Measurements from ENCODE around the gene RALGPS1.

The RALGPS1 gene

DNA sequence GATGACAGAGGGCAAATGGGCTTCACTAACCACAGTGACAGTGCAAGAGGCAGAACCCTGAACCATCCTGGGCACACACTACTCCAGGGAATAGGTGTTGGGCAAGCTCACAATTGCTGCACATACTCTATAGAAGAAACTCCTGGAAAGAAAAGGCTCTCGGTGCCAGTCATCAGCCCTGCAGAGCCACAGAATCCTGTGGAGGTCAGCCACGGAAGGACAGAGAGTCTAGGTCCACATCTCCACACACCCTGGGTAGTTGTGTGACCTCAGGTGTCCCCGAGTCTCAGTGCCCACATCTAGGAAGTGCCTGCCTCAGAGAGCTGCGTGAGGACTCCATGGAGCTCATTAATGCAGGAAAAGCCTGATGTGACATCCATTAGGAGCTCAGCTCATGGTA is 223.9 kb downstream of the RALGPS1 start:
- Histone ChIP-seq H3K27ac (ENCODE audit: low read length) (no peak overlapping the region), H3K36me3 (replicated peaks; ENCODE audit: low read depth, low read length) (no peaks in the 10 kb centered on the region), H3K4me1 (ENCODE audit: low read length) (no peaks in the 10 kb centered on the region), H3K79me2 (ENCODE audit: low read length) (no peaks in the 10 kb centered on the region), H3K4me3 (ENCODE audit: low read length) (no peak overlapping the region), H3K4me2 (ENCODE audit: low read length) (no peak overlapping the region), H3K27me3 (ENCODE audit: low read depth, low read length) (no peaks in the 10 kb centered on the region), H2AFZ (ENCODE audit: low read depth, low read length) (no peak overlapping the region), H3K9me3 (ENCODE audit: insufficient read depth, low read length) (no peaks in the 10 kb centered on the region), H3K9ac (ENCODE audit: low read length) (no peak overlapping the region), H4K20me1 (ENCODE audit: insufficient read depth, low read length) (no peaks in the 10 kb centered on the region)
- no peak for TF ChIP-seq EZH2phosphoT487 (IDR thresholded peaks at IDR 0.05; ENCODE audit: low read depth)
- TF ChIP-seq, protein P1, sequence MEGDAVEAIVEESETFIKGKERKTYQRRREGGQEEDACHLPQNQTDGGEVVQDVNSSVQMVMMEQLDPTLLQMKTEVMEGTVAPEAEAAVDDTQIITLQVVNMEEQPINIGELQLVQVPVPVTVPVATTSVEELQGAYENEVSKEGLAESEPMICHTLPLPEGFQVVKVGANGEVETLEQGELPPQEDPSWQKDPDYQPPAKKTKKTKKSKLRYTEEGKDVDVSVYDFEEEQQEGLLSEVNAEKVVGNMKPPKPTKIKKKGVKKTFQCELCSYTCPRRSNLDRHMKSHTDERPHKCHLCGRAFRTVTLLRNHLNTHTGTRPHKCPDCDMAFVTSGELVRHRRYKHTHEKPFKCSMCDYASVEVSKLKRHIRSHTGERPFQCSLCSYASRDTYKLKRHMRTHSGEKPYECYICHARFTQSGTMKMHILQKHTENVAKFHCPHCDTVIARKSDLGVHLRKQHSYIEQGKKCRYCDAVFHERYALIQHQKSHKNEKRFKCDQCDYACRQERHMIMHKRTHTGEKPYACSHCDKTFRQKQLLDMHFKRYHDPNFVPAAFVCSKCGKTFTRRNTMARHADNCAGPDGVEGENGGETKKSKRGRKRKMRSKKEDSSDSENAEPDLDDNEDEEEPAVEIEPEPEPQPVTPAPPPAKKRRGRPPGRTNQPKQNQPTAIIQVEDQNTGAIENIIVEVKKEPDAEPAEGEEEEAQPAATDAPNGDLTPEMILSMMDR (IDR thresholded peaks at IDR 0.05; ENCODE audit: low read depth, low read length), result no peak

DNA sequence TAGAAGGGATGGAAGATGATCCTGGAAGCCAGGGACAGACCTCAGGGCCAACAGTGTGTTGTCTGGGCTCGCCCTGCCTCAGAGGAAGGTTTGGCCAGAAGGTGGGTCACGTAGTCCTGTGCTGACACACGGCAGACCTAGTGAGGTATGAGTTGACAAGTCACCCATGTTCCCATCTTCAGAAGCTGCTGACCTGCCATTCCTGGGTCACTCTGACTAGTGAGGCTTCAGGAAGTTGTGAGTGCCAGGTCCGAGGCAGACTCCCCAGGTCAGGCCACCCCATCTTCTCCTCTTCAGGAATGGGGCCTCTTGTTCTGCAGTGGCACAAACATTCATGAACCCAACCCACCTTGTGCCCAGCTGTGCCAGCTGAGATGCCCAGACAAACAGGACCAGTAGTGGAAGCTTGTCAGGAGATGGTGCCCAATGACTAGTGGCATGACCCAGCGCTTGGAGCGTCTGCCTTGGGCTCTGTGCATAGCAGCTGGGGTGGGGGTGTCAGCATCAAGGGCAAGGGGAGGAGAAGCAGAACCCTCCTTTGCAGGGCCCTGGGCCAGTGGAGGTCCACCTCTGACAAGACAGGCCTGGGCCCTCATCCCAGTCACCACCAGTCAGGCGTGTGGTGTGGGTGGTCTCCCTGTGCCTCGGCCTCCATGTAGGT is 224.6 kb downstream of the RALGPS1 start:
- H3K9ac ChIP-seq (ENCODE audit: low read length), result no peak overlapping the region
- TF ChIP-seq, protein P1 (IDR thresholded peaks at IDR 0.05; ENCODE audit: low read depth, low read length), result no peak
- TF ChIP-seq EZH2phosphoT487 (IDR thresholded peaks at IDR 0.05; ENCODE audit: low read depth), result no peak
- H3K4me2 ChIP-seq (ENCODE audit: low read length), result no peak overlapping the region
- no peak overlapping the region for H3K4me3 ChIP-seq (ENCODE audit: low read length)
- H3K27me3 ChIP-seq (ENCODE audit: low read depth, low read length), result no peaks in the 10 kb centered on the region
- no peak overlapping the region for H3K27ac ChIP-seq (ENCODE audit: low read length)
- no peaks in the 10 kb centered on the region for H3K79me2 ChIP-seq (ENCODE audit: low read length)
- no peak overlapping the region for H2AFZ ChIP-seq (ENCODE audit: low read depth, low read length)
- no peaks in the 10 kb centered on the region for H4K20me1 ChIP-seq (ENCODE audit: insufficient read depth, low read length)
- no peaks in the 10 kb centered on the region for H3K4me1 ChIP-seq (ENCODE audit: low read length)
- no peaks in the 10 kb centered on the region for H3K9me3 ChIP-seq (ENCODE audit: insufficient read depth, low read length)
- no peaks in the 10 kb centered on the region for H3K36me3 ChIP-seq (replicated peaks; ENCODE audit: low read depth, low read length)

DNA sequence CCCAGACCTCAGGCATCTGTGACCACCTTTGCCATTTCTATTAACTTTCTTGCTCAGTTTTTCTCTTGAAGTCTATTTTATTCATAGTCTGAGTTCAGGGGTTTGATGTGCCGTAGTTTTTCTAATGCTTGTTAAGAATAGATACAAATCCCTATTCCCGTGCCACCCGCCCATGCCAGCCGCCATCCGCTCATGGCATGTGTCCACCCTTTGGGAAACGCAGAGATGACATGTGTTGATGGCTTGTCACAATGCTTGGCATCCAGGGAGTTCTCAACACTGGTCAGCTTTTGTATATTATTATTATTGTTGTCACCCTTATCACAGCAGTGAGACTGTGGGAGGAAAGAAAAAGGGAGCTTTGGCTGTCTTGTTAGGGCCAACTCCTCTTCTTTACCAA is 225.2 kb downstream of the RALGPS1 start:
- H3K9me3 ChIP-seq (ENCODE audit: insufficient read depth, low read length), result no peaks in the 10 kb centered on the region
- no peak overlapping the region for H3K9ac ChIP-seq (ENCODE audit: low read length)
- no peaks in the 10 kb centered on the region for H4K20me1 ChIP-seq (ENCODE audit: insufficient read depth, low read length)
- no peak overlapping the region for H3K4me3 ChIP-seq (ENCODE audit: low read length)
- no peaks in the 10 kb centered on the region for H3K4me1 ChIP-seq (ENCODE audit: low read length)
- no peaks in the 10 kb centered on the region for H3K36me3 ChIP-seq (replicated peaks; ENCODE audit: low read depth, low read length)
- no peak overlapping the region for H3K27ac ChIP-seq (ENCODE audit: low read length)
- no peaks in the 10 kb centered on the region for H3K27me3 ChIP-seq (ENCODE audit: low read depth, low read length)
- TF ChIP-seq, protein P1 (IDR thresholded peaks at IDR 0.05; ENCODE audit: low read depth, low read length), result no peak
- TF ChIP-seq EZH2phosphoT487 (IDR thresholded peaks at IDR 0.05; ENCODE audit: low read depth), result no peak
- no peaks in the 10 kb centered on the region for H3K79me2 ChIP-seq (ENCODE audit: low read length)
- H2AFZ ChIP-seq (ENCODE audit: low read depth, low read length), result no peak overlapping the region
- H3K4me2 ChIP-seq (ENCODE audit: low read length), result no peak overlapping the region

DNA sequence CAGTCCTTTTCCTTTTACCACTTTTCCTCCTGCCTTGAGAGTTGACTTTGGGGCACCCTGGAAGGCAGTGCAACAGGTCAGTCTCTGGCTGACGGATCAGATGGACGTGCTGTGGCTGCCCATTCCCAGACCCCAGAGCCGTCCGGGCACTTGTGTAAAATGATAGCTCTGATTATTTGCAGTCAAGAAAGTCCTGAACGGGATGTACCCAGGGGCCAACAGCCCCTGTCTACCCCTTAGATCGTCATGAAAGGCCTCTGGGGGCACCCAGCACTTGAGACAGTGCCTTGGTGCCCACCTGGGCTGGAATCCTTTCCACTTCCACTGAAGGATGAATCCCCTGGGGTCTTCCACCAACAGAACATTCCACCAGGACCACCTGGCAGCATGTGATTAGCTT is 225.6 kb downstream of the RALGPS1 start:
- H3K4me3 ChIP-seq (ENCODE audit: low read length), result no peak overlapping the region
- H3K36me3 ChIP-seq (replicated peaks; ENCODE audit: low read depth, low read length), result no peaks in the 10 kb centered on the region
- H3K4me1 ChIP-seq (ENCODE audit: low read length), result no peaks in the 10 kb centered on the region
- no peak for TF ChIP-seq EZH2phosphoT487 (IDR thresholded peaks at IDR 0.05; ENCODE audit: low read depth)
- TF ChIP-seq, protein P1 (IDR thresholded peaks at IDR 0.05; ENCODE audit: low read depth, low read length), result no peak
- H3K79me2 ChIP-seq (ENCODE audit: low read length), result no peaks in the 10 kb centered on the region
- H3K4me2 ChIP-seq (ENCODE audit: low read length), result no peak overlapping the region
- no peaks in the 10 kb centered on the region for H4K20me1 ChIP-seq (ENCODE audit: insufficient read depth, low read length)
- H3K27me3 ChIP-seq (ENCODE audit: low read depth, low read length), result no peaks in the 10 kb centered on the region
- no peak overlapping the region for H3K27ac ChIP-seq (ENCODE audit: low read length)
- H3K9me3 ChIP-seq (ENCODE audit: insufficient read depth, low read length), result no peaks in the 10 kb centered on the region
- H2AFZ ChIP-seq (ENCODE audit: low read depth, low read length), result no peak overlapping the region
- H3K9ac ChIP-seq (ENCODE audit: low read length), result no peak overlapping the region

All from OCI-LY3 (cell line).